HG03045 (cell line): ENCODE measurements around the gene DUS1L.
A peak's percentile ranks its signal among the peaks of the same experiment; 100 is the strongest.

ENCODE experiments used
- ATAC-seq: cut with Tn5 transposase; IDR thresholded peaks from one replicate; pipeline ENCODE4 v1.9.1; 2021; ENCODE audit warnings: mild to moderate bottlenecking, moderate library complexity; ENCODE audit not compliant: unreplicated experiment

Gene DUS1L

GRCh38 chr17:82029391-82029790 is 36.2 kb downstream of the DUS1L start:
- no peak for ATAC-seq

DNA sequence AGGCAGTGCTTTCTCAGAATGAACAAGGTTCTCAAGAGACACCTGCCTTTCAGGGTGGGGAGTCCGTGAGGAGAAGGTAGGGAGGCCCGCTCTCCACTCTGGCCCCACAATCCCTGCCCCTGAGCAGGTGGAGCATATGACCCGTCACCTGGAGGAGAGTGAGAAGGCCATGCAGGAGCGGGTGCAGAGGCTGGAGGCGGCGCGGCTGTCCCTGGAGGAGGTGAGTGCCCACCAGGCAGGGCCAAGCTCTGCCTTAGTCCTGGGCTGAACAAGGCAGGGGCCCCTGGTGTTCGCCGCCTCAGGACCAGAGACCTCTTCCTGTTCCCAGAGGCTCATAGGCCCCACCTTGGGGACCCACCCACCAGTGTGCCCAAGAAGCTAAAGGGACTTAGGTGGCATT is 36.6 kb downstream of the DUS1L start:
- no peak for ATAC-seq

- ATAC-seq, result no peak
These were observed 37.4 kb downstream of the DUS1L start for GRCh38 chr17:82028246-82028645.

DNA sequence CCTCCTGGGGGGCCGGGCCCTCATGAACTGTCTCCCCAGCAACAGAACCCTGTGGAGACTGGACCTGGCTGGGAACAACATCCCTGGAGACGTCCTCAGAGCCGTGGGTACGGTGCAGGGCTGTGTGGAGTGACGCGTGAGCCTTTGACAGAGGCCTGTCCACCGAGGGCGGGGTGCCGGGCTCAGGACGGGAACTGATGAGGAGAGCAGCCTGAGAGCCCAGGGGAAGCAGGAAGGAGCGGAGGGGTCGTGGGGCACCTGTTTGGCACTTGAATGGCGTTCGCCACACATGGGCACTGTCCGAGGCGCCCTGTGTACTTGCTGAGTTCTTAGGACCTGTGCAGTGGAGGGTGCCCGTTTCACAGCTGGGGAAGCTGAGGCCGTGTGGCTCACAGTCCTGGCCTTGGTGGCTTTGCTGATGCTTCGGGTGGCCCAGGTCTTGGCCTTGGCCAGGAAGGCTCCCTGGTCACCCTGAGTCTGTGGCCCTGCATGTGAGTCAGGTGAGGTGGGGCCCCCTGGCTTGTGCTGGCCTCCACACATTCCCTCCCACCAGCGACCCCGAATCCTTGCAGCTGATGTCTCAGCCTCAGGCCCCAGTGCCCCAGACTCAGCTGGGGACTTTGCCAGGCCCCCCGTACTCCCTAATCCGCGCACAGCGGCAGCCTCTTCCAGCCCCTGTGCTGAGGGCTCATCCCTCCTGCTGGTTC is 40.0 kb downstream of the DUS1L start:
- ATAC-seq, result no peak

DNA sequence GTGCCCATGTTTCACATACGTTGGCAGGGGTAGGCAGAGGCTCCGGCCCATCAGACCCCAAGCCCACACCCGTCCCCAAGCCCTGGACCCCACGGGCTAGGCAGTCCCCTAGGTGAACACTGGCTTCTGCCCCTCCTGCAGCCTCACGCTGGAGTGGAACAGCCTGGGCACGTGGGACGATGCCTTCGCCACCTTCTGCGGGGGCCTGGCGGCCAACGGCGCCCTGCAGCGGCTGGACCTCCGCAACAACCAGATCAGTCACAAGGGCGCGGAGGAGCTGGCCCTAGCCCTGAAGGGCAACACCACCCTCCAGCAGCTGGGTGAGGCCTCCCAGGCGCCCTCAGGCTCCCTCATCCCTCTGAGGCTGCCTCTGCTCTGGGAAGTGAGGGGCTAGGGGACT is 40.7 kb downstream of the DUS1L start:
- no peak for ATAC-seq

- ATAC-seq, result no peak
These were observed 42.0 kb downstream of the DUS1L start for GRCh38 chr17:82023447-82024241.

DNA sequence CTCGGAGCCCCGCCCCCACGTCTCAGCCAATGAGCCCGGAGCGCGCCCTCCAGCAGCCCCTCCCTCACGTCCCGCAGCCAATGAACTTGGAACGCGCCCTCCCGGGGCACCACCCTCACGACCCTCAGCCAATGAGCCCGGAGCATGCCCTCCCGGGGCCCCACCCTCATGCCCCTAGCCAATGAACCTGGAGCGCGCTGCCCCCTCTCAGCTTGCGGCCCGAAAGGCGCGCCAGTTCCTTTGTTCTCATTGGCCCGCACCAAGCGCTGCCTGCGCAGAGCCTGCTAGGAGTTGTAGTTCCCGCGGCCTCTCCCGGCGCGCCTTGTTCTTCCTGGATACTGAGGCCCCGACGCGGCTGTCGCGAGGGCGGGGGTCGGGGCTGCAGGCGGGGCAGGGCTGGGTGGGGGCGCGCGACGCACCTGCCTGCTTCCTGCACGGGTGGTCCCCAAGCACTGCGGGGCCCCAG is 42.6 kb downstream of the DUS1L start, which contains the start of gene LRRC45:
TSS of gene LRRC45 (plus strand) at position 325 of the 466 bp plus-strand sequence. CDS start 339 bp downstream, outside the sequence.
- peak; percentile 85 for ATAC-seq

DNA sequence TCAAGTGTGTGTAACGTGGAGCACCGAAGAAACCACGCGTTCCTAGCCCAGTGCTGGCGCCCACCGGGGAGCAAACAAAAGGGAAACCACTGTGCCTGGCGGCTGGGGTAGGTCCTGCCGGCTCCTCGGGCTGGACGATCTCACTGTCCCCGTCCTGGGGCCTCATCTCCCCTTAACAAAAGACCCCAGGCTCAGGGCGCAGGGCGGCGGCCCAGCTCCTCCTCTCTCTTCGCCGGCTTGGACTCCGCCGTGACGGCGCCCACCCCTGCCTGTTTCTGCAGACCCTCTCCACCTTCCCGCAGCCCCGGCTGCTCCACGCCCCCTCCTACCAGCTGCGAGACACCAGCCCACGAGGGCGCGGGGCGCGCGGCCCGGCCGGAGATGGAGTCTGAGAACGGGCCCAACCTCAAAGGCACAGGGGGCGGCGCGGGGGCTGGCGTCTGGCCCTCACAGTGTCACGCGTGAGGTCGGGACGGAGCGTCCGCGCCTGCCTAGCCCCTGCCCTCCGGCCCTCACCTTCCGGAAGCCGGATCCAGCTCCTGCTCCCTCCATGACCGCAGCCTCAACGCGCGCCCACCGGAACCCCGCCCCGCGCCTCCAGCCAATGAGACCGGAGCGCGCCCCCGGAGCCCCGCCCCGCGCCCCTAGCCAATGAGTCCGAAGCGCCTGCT is 43.2 kb downstream of the DUS1L start, which contains the start of gene CENPX:
TSS of gene CENPX (minus strand) at position 569 of the 671 bp plus-strand sequence. CDS start at position 552, 17 bp downstream.
- ATAC-seq, result peak; percentile 16

GRCh38 chr17:82021900-82022309 is 43.7 kb downstream of the DUS1L start:
- no peak for ATAC-seq

GRCh38 chr17:82021107-82021899 is 44.3 kb downstream of the DUS1L start:
- ATAC-seq, result no peak

- no peak for ATAC-seq
These were observed 45.0 kb downstream of the DUS1L start for GRCh38 chr17:82020572-82021106.

- no peak for ATAC-seq
These were observed 45.7 kb downstream of the DUS1L start for GRCh38 chr17:82019690-82020571.

DNA sequence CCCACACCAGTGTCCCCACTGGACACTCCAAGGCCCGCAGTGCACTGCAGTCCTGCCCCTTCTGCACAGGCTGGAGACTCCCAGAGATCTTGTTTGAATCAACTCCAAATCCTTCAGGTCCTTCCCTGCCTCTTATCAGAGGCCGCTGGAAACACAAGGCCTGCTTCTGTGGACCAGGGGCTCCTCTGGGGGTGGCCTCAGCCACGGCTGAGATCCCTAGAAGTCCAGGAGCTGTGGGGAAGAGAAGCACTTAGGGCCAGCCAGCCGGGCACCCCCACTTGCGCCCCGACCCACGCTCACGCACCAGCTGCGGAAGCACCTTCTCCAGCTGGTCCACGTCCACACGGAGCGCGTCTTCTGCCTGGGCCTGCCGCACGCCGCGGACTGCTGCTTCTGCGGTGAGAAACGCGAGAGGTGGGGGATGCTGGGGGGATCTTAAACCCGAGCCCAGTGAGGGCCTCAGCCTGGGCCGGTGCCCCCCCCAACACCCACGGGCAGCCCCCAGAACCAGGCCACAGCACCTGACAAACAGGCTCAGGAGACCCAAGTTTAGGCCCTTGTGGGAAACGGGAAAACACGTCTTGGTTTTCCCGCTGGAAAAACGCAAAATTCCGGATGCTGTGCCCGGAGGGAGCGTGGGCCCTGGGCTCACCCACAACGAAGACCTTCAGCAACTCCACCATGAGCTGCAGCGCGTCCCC is 46.5 kb downstream of the DUS1L start:
- ATAC-seq, result no peak

- ATAC-seq, result no peak
These were observed 47.2 kb downstream of the DUS1L start for GRCh38 chr17:82018152-82018988.

DNA sequence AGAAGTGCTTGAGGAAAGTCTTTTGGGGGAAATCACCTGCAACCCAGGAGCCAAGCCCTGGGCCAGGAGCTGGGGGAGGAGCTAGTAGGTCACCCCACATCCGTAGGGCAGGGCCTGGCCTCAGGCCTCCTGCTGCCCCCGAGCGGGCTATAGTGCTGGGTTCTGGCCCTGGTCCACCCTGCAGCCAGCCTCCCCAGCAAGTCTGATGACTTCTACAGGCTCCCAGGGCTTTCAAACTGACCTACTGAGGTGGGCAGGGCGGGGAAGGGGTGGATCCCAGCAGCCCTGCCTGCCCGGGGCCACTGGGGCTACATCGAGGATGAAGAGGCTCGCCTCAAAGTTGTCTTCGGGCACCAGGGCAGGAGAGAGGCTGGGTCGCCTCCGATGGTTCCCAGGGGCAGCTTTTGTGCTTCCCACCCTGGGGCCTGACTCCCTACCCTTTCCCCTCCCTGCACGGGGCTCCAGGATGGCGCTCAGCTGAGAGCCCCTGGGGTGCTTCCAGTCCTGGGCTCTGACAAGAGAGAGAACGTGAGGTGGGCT is 47.9 kb downstream of the DUS1L start:
- ATAC-seq, result no peak

- ATAC-seq, result no peak
These were observed 48.6 kb downstream of the DUS1L start for GRCh38 chr17:82016875-82017459.
